A549 (cell line): ENCODE results near the gene CLPTM1.

Source experiments
- CBX2 ChIP-seq: fragments of 200-600 bp; sonication (generic); IDR thresholded peaks from 2 replicates; pipeline ENCODE4 v1.6.1; 2016; ENCODE audit warnings: low read depth, mild to moderate bottlenecking, borderline replicate concordance
- CTCF ChIP-seq: fragments of >200 bp; sonication (Bioruptor Twin); formaldehyde crosslinking; IDR thresholded peaks from 3 replicates; pipeline ENCODE4 v1.5.1; 2016
- EP300 ChIP-seq, 2 experiments: fragments of >200 bp; sonication (Bioruptor Twin); formaldehyde crosslinking; IDR thresholded peaks; 2 replicates in 1 of 2; 3 replicates in 1 of 2; pipeline ENCODE4 v1.6.1; 2016 to 2017
- JUNB ChIP-seq: fragments of >200 bp; sonication (Bioruptor Twin); formaldehyde crosslinking; IDR thresholded peaks from 2 replicates; pipeline ENCODE4 v1.6.1; 2016
- MAX ChIP-seq: IDR thresholded peaks from 2 replicates; pipeline ENCODE4 v1.6.1; 2012
- MYC ChIP-seq: IDR thresholded peaks from 2 replicates; pipeline ENCODE4 v1.6.1; 2012; ENCODE audit warnings: mild to moderate bottlenecking, inconsistent platforms, low read length, improper control_type of control experiment, borderline replicate concordance
- POLR2A ChIP-seq: IDR thresholded peaks from 2 replicates; pipeline ENCODE4 v1.6.1; 2012; ENCODE audit warnings: mild to moderate bottlenecking, low read length
- RAD21 ChIP-seq, 2 experiments: fragments of >200 bp in 1 of 2; sonication (Bioruptor Twin) in 1 of 2; formaldehyde crosslinking in 1 of 2; IDR thresholded peaks in 1 of 2; conservative IDR thresholded peaks in 1 of 2; 2 replicates in 1 of 2; 3 replicates in 1 of 2; pipeline ENCODE4 v1.6.1; 2012 to 2018; ENCODE audit warnings: inconsistent platforms in 1 of 2
- RCOR1 ChIP-seq: fragments of 150-350 bp; IDR thresholded peaks from 2 replicates; pipeline ENCODE4 v1.6.1; 2014; ENCODE audit warnings: antibody characterized with exemption, low read length, low read depth
- RNF2 ChIP-seq: fragments of 200-600 bp; sonication (generic); IDR thresholded peaks from 2 replicates; pipeline ENCODE4 v1.6.1; 2016; ENCODE audit warnings: low read depth, mild to moderate bottlenecking, antibody characterized with exemption, moderate library complexity, borderline replicate concordance
- USF2 ChIP-seq: fragments of 450-650 bp; IDR thresholded peaks from 2 replicates; pipeline ENCODE4 v1.6.1; 2014; ENCODE audit warnings: antibody characterized with exemption

- no peak for TF ChIP-seq POLR2A
- TF ChIP-seq RAD21 (conservative IDR thresholded peaks at IDR 0.05 in 1 of 2, IDR thresholded peaks at IDR 0.05 in 1 of 2): no peak
- no peak for TF ChIP-seq USF2
- no peak for TF ChIP-seq CTCF
- no peak for TF ChIP-seq MAX
- no peak for TF ChIP-seq CBX2
- TF ChIP-seq MYC: no peak
- TF ChIP-seq JUNB: no peak
- TF ChIP-seq RNF2: no peak
- no peak for TF ChIP-seq RCOR1
- no peak for TF ChIP-seq EP300 (IDR thresholded peaks at IDR 0.05)
Measured at GRCh38 chr19:45008552-45008951, 53.4 kb downstream of the CLPTM1 start.
